ENCODE results near the gene SCUBE1. TPM values are rescaled to one million over a fixed set of nuclear protein-coding genes. Genes with fewer than 3 reads are reported as not detected.
"Not testable (repeated sequence)": the region's sequence is repeated elsewhere in the genome, so short reads cannot be mapped to it uniquely, and the experiment has no call there.

SCUBE1 gene
- total RNA-seq, 1 experiment from 2014 or later = not detected

DNA sequence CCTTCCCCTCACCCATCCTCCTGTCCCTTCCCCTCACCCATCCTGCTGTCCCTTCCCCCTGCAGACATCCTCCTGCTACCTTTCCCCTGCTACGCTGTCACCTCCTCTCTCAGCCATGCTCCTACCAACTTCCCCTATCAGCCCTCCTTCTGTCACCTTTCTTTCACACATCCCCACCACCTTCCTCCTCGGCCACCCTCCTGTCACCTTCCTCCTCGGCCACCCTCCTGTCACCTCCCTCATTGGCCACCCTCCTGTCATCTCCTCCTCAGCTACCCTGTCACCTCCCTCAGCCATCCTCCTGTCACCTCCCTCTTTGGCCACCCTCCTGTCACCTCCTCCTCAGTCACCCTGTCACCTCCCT, 62.7 kb downstream of the SCUBE1 start:
- not testable (repeated sequence) for DNase-seq (ENCODE audit: low read depth)

DNA sequence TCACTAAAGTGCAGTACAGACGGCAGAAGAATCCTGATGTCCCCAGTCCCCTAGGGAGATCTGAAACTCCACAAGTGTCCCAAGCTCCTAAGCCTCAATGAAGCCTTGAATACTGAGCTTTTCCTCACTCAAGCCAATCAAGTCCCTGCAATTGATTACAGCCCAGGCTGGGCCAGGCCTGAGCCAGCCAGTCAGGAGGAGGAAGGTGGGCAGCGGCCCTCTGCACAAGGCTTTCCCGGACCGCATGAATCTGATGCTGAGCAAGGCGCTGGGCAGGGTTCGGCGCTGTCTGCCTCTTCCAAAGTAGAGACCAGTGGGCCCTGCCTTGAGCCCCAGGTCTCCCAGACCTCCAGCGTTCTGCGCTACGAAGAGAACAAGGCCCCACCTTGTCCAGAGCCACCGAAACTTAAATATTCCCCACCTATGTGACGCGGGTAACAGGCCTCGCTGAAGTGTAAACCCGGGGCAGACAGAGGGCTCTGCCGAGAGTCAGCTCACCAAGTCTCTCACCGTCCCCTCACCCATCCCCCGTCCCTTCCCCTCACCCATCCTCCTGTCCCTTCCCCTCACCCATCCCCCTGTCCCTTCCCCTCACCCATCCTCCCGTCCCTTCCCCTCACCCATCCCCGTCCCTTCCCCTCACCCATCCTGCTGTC, 63.2 kb downstream of the SCUBE1 start:
- no peak for DNase-seq (ENCODE audit: low read depth)

DNA sequence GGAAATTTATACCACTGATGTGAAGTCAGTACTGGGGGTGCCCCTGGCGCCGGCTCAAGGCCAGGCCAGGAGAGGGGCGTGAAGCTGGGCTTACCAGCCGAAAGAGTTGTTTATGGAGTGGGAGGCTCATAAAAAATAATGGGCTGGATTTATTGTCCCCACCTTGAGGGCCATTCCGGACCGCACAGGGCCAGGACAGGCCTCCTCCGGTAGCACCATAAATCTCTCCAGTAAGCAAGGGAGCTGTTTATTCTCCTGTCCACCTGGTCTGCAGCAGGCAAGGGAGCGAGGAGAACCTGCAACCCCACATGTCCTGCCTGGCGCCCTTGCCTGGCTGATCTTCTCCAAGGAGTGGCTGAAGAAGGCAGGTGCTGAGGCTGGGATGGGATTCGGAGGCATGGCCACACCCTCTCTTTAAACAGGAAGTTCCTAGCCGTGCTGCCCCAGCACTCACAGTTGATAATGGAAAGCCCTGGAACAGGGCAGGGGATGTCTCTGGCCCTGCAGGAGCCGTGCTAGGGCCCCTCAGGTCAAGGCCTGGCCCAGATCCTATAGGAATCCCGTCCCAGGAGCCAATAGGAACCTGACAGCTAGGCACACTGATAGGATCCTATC, 65.1 kb downstream of the SCUBE1 start:
- no peak for DNase-seq (ENCODE audit: low read depth)

DNA sequence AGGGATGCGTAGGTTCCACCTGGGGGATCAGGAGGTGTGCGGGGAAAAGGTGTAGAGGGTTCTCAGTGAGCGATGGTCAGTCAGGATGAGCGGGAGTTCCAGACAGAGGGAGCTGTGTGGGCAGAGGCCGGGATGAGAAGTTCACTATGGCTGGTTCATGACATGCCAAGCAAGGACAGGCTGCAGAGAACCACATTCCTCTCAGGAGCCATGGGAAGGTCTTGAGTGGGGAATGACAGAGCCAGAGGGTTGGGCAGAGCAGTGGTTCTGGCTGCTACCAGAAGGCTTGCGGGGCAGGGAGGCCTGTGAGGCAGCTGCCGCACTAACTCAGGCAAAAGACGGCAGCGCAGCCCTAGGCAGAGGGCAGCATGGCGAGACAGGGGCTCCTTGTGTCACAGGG, 66.1 kb downstream of the SCUBE1 start:
- no peak for DNase-seq (ENCODE audit: low read depth)

DNA sequence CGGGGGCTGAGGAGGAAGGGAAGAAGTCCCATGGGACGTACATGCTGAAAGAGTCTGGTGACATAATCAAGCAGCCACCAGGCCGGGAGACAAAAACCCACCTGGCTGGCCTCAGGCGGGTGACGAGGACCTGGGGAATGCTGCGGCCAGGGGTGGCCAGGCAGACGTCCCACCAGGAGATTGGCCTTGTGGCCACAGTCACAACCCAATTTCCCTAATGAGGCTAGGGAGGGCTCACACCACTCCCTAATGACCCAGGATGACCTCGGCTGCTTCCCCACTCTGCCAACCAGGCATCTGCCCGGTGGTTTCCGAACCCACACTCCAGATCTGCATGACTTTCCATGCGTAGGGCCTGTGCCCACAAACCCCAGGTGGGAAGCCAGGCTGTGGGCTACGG, 66.9 kb downstream of the SCUBE1 start:
- DNase-seq (ENCODE audit: low read depth) = no peak

DNA sequence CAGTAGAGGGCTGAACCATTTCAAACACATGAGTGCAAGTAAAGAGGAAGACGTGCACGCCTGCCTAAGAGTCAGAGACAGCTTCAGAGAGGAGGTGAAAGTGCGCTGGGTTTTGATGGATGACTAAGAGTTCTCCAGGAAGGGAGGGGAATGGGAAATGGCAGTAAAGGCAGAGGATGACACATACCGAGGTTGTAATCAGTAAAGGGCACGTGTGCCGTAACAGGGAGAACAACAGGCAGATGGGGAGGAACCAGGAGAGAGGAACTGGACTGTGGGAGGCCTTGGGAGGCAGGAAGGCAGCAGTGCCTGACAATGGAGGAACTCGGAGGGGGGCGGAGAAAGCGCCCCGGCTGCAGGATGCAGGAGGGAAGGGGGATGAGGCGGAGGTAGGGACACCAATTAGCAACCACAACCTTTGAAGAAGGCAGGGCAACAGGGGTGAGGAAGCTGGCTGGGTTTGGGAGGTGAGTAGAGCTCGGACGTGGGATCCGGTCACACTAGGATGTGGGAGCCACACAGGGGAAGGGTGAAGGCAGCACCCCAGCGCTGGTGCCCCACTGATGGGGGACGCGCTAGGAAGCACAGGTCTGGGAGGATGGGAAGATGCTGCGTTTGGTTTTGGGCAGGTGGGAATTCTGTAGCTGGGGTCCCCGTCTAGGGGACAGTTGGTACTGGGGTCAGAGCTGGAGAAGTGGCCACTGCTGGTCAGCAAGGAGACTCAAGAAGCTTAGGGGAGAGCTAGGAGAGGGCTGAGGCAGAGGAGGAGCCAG, 67.4 kb downstream of the SCUBE1 start:
- peak; percentile 34 for DNase-seq (ENCODE audit: low read depth)

DNA sequence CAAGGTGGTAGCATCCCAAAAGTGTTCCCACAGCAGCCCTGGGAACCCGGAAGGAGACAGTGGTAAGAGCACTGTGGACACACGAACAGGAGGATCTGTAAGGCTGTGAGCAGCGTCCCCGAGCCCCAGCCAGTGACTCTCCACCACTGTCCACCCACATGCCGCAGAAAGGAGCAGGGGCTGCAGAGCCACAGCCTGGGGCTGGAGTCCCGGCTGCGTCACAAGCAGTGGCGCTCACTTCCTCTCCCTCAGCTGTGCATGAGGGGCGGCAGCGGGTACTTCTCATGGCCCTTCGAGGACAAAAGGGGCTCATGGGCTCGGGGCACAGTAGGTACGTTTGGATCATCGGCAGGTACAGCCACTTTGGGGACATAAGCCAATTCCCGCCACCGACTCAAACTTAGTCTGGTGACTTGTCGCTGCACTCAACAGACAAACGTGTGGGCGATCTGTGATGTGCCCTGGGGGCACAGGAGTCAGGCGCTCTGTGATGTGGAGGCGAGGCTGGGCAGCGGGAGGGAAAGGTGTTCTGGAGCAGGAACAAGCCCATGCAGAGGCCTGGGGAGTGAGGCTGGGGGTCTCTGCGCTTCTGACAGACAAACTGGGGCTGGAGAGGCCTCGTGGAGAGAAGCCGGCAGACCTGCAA, 68.5 kb downstream of the SCUBE1 start:
- DNase-seq (ENCODE audit: low read depth) = no peak

DNA sequence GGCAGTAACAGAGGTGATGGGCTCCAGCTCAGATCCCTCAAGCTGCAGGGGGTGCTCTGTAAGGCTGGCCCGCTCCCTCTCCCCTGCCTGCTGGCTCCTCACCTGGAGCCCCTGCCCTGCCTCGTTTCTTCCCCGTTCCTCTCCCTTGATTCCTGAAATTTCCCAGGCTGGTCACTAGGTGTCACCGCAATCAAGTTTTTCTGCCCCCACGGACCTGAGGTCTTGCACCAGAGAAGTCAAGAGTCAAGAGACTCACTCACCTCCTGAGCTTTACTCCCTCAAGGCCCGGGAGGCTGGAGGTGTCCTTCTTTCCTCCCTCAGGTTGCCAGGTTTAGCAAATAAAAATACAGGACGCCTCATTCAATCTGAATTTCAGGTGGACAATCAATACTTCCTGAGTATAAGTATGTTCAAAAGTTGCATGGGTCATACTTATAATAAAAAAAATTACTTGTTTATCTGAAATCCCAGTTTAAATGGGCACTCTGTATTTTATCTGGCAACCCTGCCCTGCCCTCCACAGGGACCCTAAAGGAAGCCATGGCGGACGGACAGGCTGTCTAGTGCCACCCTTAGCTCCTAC, 69.2 kb downstream of the SCUBE1 start:
- DNase-seq (ENCODE audit: low read depth) = peak; percentile 40

DNA sequence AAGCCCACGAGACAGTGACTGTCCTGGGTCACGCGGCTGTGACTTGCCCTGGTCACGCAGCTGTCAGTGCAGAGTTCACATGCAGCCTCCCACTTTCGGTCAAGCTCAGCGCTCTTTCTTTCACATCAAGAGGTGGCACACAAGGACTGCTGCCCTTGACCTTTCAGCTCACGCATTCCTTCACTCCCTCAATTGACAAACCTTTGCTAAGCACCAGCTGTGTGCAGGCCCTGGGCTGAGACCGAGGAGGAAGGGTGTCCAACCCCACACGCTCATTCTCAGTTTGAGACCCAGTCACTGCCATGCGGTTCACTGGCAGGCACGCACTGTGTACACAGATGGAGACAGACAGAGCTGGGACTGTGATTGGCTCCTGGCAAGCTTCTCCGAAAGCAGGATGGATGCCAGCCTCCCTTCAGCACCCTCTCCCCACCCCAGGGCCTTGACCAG, 70.3 kb downstream of the SCUBE1 start:
- no peak for DNase-seq (ENCODE audit: low read depth)

DNA sequence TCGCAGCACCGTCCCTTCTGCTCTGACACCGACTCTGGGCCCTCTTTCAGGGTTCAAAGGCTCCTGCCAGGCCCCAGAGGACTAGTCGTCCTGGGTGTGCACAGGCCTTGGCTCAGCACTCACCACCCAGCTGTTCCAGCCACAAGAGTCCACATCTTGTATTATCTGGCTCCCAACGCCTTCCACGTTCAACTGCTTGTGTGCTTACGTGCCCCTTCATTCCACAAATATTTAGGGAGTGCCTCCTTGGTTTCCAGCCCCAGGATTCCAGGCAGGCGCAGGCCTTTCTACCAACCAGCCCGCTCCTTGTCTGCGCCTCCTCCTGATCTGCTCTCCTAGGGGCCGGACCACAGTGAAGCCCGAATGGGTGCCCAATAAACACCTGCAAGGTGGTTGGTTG, 70.9 kb downstream of the SCUBE1 start:
- DNase-seq (ENCODE audit: low read depth) = peak; percentile 21

DNA sequence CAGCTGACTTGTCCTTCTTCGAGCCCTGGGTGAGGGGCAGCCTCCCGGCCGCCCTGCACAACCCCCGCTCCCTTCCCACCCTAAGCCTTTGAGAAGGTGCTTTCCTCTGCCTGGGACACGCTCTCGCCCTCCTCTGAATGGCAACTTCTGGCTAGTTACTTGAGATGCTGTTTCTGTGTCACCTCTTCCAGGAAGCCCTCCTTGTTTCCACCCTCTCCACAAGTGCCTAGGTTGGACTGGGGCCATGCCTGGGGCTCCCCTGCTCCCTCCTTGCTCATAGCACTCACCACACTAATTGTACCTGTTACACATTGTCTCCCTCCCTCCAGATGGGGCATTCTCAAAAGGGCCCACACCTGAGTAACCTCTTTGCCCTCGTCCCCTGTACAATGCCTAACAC, 72.2 kb downstream of the SCUBE1 start:
- DNase-seq (ENCODE audit: low read depth) = no peak

DNA sequence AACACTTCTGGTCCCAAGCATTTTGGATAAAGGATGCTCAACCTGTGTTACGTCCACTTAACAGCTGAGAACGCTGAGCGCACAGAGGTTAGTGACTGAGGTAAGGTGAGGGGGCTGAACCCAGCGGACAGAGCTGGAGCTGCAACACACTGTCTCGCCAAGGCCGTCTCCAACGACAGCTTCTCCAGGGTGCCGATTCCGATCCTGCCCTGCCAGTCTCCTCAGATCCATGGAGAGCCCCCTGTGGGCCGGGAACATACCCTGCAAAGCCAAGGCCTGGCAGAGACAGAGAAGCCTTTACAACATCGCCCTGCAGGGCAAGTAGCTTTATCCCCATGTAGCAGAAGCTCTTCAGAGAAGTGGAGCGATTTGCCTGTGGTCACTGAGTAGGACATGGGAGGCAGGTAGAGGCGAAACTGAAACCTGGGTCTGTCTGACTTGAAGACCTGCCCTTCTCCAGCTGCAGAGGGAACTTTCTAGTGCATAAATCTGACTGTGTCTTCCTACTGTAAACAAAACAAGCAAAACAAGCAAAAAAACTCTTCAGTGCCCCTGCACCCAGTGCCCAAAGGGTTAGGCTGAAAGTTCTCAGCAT, 72.8 kb downstream of the SCUBE1 start:
- no peak for DNase-seq (ENCODE audit: low read depth)

DNA sequence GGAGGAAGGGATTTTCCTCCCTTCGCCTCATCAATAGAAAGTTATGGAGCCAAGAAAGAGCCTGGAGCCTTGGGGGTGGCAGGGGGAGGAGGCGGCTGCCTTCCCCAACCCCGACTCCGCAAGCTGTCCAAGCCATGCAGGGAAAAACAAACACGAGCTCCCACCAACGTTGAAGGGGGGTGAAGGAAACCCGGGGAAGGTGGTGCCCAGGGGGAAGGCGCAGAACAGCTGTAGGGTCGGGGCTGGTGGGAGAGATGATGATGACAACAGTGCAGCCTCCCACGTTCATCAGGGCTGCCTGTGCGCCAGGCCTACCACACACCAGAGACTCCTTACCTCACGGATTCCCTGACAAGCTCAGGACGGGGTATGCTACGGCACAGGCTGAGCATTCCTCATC, 73.5 kb downstream of the SCUBE1 start:
- no peak for DNase-seq (ENCODE audit: low read depth)

DNA sequence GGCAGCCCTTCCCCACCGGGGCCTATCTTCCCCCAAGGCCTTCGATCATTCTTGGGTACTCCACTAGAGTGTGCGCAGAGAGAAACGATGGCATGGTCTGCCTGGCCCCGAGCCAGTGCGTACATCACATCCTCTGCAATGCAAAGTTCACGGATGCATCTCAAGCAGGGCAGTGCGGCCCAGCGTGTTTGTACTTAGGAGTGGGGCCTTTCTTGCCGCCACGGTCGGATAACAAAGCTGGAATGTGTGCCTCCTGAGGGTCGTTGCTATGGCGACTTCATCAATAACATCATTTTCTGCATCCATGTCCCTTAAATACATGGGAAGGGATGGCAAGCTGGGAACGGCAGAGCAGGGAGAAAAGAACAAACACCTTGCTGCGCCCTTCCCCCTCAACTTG, 73.9 kb downstream of the SCUBE1 start:
- DNase-seq (ENCODE audit: low read depth) = no peak

DNA sequence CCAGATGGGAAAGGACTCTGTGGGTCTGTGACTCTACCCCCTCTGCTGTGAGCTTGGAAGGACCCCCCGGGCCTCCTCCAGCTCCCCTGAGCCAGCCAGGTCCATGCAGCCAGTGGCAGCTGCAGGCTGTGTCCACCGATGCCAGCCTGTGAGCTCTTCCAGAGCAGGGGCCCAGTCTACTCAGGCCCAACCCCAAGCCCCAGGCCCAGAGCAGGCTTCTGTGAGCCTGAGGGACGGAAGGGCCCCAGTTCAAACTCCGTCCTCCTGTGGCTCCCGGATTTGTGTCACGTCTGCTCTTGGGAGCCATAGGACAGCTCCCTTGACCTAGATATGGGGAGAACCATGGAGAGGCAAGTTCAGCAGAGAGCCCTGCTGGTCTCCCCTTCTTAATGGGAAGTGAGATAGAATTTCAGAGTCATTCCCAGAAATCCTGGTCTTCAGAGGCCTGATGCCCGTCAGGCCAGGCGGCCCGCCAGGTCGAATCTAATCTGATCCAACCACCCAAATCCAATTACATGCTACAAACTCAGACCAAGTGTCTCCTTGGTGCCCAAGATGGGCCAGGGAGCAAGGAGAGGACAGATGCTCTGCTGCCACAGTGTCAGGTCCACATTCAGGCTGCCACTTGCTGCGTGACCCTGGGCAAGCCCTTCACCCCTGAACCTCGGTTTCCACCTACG, 75.1 kb downstream of the SCUBE1 start:
- no peak for DNase-seq (ENCODE audit: low read depth)

DNA sequence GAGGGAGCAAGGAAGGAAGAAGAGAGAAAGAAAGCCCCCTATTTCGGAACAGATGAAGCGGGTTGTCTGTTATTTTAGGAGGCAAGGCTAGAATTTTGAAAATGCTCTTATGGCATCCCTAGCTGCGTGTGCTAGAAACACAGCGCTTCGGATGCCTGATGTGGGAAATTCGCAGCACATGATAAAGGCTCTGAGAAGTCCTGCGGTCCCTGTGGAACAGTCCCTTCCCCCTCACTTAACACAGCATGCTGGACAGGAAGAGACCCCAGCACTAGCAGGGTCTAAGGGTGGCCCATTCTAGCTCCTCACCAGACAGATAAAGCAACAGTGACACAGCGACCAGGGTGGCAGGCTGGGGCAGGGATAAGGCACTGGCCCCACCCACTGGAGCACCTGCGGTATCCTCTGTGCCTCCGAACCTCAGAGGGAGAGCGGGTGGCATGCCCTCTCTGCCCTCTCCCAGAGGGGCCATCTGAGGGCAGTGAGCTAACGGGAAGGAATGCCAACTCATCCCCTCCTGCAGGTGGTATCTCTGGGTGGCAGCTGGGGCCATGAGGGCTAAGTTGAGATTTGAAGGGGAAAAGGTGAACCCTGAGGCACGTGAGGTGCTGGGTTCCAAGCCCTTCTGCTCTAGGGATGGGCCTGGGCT, 75.7 kb downstream of the SCUBE1 start:
- DNase-seq (ENCODE audit: low read depth) = no peak

DNA sequence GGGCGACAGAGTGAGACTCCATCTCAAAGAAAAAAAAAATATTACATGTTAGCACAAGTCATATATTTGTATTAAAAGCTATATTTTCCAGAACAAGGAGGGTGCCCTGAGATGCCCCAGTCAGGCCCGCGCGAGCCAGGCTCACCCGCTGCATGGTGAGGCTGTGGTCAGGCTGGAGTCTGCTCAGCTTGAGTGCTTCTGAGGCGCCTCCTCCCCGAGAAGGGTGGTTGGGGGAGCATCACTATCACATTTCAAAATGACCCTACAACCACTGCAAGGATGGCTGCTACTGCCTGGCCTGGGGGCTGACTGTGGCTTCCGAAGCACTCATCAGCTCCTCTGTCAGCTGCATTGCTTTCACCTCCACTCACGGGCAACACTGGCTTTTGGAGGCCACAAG, 77.1 kb downstream of the SCUBE1 start:
- no peak for DNase-seq (ENCODE audit: low read depth)

DNA sequence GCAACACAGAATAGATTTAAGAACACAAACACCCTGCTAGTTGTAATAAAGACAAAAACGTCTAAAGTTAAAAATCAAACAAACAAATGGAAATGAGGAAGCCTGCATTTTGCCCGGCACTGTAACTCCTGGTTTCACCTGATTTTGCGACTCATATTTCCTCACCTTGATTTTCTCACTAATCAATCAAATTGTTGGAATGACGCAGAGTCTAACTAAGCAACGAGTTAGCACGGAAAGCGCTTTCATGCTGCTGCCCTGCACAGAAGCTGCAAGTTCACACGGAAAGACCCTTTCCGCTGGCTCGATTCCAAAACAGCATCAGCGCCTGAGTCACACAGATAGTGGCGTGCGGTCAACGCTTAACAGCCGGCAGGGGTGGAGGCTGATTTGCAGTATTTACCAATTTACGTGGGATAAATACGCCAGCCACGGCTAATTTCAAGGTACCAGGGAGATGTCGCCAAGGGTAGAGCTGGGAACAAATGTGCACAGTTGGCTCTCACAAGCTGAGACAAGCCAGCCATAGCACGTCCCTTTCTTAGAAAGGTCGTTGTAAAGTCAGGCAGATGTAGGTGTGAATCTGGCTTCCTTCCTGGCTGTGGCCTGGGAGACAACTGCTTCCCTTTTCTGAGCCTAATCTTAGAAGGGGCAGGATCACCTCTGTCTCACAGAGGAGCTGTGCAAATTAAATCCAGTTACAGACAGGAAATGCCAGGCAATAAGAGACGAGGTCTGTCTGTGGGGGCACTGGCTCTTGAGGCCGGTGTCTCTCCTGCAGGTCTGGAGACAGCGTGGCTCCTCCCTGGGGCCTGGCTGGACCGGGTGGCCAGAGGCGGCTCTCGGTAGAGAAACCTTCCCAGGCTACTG, 79.3 kb downstream of the SCUBE1 start:
- peak; percentile 58 for DNase-seq (ENCODE audit: low read depth)

DNA sequence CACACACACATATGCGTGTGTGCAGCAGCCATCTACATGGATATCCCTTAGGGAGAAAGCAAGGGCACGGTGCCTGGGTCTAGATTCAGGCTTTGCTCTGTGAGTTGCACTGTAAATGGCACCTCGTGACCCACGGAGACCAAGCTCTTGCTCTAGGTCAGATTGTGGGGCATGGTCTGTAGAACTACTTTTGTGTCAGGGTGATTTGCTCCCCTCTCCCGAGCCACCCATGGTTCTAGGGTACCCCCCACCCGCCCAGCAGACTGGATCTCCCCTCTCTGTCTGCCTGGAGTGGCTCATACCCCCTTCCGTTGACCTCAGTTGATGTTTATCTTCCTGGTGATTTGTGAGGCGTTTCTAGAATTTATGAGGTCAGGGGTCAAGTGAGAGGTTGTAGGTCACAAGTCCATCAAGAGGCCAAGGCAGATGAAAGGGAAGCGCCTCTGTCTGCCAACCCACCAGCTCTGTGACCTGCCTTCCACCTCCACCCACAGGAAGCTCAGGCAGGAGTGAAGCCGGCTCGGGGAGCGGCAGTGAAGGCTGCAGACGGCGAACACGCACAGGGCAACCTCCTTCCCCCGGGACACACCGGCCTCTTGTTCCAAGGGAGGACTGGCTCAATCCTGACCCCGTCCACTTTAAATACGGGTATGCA, 80.1 kb downstream of the SCUBE1 start:
- DNase-seq (ENCODE audit: low read depth) = no peak

All from LHCN-M2 (cell line).